ENCODE results near the gene NSUN4.

The NSUN4 gene

DNA sequence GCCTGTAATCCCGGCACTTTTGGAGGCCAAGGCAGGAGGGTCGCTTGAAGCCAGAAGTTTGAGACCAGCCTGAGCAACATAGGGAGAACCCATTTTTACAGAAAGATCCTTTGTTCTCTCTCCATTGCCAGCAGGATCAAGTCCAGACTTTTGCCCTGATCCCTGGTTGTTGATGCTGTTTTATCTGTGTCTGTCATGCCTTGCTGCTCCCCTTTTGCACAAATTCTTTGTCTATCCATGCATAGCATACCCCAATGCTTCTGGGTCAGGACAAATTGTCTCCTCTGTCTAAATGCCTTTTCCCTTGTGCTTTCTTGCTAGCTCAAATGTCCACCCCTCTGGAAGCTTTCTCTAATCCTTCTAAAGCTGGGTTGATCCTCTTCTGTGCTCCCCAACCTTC is 28.2 kb downstream of the NSUN4 start:
- no peak for DNase-seq

DNA sequence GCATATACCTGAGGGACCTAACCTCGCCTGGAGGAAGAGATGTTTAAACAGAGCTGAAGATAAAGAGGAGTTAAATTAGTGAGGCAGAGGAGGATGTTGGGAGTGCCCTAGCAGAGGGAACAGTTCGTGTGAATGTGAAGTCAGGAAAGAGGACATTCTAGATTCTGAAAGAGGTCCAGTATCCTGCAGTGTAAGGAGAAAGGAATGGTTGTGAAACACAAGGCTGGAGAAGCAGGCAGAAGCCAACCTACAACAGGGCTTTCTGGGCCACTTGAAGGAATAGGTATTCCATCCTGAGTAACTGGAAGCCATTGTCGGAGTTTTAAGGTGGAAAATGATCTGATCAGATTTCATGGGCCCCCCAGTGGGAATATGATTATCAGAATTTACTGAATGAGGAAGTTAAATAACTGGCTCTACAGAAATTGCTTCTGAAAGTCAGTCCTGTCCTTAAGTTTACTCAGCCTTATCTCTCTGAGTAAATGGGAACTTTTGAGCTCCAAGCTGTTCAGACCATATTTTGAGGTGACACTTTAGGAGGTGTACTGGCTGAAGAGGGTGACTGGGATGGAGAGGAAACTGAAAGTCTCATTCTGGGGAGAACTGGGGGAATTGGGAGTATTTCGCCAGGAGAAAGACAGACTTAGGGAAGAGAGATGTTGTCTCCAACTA is 29.1 kb downstream of the NSUN4 start:
- no peak for DNase-seq

DNA sequence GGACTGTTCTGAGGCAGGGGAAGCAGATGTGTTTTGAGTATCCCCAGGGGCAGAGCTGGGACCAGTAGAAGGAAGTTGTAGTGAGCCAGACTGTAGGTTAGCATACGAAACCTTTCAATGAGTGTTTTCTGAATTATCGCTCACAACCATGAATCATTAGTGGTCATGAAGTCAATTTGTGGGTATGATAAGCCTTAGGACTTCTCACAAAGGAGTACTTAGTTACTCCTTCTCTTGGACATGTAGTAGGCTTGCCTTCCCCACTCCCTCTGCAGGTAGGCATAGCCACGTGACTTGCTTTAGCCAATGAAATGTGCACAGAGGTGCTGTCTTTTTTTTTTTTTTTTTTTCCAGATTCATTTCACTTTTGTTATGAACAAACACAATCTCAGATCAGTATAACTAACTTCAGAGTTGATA is 29.6 kb downstream of the NSUN4 start:
- DNase-seq: no peak

DNA sequence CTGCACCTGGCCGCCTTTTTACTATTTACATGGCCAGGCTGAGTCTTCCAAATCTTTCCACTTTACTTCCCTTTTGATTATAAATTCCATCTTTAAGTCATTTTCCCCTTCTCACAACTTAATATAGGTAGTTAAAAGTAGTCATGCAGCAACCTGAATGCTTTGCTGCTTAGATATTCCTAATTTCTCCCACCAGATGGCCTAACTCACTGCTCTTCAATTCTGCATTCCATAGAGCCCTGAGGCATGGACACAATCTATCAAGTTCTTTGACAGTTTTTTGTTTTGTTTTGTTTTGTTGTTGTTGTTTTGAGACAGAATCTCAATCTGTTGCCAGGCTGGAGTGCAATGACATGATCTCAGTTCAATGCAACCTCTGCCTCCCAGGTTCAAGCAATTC is 31.8 kb downstream of the NSUN4 start:
- DNase-seq: no peak

DNA sequence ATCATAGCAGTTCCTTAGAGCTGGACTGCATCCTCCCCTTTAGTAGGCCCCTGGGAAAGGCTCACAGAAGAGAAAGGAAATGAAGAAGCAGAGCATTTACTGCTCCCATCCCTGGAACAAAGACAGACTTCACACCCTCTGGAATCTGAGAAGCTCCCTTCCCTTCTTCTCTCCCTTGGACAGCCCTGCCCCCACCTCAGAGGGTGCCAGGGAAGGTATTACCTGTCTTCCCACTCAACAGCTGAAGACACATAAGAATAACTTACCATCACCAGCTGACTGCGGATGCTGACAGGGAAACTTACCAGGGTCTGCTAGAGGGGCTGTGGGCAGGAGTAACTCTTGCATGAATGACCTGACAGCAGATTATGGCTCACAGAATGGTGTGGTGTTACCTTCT is 39.4 kb downstream of the NSUN4 start:
- DNase-seq: no peak

DNA sequence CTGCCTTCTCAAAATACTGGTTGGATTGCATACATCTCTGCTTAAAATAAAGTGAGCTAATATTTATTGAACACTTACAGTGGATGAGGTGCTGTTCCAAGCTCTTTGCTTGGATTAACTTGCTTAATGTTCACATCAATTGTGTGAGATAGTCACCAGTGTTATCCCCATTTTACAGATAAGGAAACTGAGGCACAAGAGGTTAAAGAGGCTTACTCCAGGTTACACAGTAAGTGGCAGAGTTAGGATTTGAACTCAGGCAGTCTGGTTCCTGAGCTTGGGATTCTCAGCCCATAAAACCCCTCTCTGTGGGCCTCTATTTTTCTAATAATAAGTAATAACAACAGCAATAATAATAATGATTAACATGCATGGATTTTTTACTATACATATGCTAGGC is 39.9 kb downstream of the NSUN4 start:
- no peak for DNase-seq

DNA sequence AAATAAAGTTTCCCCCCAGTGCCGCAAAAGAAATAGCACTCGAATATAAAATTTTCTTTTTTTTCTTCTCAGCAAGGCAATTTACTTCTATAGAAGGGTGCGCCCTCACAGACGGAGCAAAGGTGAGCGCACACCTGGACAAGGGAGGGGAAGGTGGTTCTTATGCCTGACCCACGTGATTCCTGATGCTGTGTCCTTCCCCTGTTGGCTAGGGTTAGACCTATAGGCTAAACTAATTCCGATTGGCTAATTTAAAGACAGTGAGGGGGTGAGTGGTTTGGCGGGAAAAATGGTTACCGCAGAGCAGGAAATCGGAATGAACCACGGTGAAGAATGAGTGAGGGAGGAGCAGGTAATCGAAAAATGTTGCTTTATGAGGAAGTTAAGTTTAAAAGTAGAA is 52.9 kb downstream of the NSUN4 start:
- no peak for DNase-seq

DNA sequence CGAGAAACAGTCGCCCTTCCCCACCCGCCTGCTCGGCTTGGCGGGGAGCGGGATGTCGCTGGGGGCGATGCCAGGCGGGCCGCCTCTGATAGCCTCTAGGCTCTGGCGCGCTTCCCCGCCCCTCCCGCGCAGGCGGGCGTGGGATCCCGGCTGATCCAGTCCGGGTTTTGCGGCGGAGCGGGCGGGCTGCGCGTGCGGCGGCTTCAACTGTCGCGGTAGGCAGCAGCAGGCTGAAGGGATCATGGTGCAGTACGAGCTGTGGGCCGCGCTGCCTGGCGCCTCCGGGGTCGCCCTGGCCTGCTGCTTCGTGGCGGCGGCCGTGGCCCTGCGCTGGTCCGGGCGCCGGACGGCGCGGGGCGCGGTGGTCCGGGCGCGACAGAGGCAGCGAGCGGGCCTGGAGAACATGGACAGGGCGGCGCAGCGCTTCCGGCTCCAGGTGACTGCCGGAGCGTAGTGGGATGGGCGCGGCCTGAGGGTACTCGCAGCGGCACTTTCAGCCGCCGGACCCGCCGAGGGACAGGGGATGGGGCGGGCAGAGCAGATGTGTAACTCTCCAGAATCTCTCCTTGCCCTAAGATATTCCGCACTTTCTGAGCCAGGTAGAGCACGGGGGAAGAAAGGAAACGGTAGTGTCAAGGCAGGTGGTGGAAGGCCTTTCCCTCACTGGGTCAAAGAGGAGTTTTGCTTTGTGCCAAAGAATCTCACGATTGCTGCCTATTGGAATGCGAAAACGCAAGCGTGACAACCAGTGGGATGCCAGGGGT is 53.7 kb downstream of the NSUN4 start, which contains the start of gene FAAH:
Gene FAAH (plus strand): TSS at position 210 of the 764 bp plus-strand sequence. CDS start 32 bp downstream, at position 242.
- peak; percentile 51 for DNase-seq

DNA sequence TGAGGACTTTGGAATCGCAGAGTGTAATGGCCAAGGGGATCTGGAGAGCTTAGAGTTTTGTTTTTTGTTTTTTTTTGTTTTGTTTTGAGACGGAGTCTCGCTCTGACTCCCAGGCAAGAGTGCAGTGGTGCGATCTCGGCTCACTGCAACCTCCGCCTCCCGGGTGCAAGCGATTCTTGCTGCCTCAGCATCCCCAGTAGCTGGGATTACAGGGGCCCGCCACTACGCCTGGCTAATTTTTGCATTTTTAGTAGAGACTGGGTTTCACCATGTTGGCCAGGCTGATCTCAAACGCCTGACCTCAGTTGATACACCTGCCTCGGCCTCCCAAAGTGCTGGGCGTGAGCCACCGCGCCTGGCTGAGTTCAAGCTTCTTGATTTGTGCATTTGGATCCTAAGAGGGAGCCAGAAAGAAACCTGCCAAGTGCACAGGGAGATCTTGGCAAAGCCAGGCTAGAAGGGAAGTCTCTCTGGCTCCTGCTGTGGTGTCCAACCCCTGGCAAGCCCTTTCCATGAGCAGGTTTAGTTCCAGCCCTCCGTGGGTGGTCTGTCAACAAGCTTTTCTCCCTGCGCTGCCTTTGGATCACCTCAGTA is 54.4 kb downstream of the NSUN4 start:
- no peak for DNase-seq

DNA sequence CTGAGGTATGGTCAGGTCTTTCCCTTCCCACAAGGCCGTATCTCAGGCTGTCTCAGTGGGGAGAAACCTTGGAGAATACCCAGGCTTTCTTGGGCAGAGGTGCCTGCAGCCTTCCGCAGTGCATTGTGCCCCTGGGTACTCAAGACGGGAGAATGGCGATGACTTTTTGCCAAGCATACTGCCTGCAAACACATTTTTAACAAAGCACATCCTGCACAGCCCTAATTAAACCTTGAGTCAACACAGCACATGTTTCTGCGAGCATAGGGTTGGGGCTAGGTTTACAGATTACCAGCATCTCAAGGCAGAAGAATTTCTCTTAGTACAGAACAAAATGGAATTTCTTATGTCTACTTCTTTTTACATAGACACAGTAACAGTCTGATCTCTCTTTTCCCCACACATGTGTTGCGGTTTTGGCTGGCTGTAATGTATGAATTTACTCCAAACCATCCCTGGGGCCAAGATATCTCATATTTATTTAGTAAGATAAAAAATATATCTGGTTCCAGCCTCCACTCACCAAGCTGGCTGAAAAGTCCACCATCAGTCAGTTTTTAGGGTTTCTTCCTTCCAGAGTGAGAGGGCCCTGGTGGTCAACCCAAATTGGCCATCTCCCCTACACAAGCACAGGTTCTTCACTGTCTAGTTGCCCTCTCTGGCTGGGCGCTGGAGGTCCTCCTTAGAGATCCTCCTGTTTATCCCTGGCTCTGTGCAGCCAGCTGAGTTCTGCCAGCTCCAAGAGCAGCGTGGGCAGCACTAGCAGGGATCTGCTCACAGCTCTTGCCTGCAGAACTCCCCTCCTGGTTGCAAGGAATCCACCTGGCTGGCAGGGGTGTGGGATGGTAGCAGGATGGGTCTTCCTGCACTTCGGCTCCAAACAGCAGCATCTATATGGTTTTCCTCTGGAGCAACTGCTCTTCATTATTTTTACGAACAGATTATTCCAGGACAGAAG is 56.1 kb downstream of the NSUN4 start:
- DNase-seq: no peak

DNA sequence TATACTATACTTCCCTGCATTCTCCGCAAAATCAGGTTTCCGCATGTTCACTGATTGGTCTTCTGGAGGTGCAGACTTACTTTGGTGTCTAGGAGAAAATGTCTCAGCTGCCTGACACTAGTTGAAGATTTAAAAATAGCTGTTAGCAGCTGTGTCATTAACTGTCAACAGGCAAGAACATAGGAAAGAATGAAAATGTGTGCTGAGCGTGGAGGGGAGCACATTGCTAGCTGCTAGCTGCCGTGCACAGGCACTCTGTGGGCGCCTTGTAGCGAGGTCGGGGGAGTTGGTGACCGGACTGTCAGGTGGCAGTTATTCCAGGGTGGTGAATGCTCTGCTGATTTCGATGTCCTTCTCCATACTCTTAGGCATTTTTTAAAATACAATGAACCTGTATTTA is 58.7 kb downstream of the NSUN4 start:
- DNase-seq: no peak

DNA sequence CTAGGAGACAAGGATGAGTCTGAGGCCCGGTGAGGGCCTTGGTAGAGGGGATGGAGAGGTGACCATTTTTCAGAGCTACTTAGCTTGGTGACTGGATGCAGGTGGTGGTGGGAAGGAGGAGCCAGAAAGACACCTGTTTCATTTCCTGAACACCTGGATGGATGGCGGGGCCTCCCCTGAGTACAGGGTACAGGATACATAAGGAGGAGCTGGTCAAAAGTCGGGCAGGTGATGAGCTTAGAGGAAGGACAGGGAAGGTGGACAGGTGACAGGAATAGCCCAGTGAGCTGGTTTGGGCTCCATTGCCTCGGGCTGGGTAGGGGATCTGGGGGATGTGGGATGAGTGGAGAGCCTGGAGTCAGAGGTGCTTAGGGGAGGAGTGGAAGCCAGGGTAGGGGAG is 59.8 kb downstream of the NSUN4 start:
- no peak for DNase-seq

DNA sequence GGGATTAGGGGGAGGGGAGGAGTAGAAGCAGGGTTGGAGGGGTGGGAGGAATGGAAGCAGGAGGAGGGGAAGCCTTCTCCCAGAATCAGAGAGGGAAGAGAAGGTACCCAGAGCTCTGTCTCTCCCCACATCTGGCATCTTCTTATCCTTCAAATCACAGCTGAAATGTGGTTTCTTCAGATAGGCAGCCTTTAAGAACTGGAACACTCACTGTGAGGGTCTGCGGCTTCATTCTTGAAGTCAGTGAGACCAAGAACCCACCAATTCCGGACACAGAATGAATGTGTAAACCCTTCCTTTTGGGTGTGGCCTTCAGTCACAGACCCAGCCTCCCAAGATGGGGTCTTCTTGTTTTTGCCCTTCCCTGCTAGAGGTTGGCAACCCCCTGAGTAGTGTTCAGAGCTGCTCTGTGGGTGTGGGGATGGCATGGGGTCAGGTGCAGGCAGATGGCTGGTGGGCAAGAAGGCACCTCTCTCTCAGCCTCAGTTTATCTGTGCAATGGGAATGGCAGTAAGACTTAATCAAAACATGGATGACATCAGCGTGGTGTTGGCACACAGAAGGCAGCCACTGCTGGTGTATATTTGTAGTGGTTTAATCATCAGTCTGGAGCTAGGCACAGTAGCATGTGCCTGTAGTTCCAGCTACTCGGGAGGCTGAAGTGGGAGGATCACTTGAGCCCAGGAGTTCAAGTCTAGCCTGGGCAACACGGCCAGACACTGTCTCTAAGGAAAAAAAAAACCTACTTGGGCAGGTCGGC is 60.7 kb downstream of the NSUN4 start:
- no peak for DNase-seq

DNA sequence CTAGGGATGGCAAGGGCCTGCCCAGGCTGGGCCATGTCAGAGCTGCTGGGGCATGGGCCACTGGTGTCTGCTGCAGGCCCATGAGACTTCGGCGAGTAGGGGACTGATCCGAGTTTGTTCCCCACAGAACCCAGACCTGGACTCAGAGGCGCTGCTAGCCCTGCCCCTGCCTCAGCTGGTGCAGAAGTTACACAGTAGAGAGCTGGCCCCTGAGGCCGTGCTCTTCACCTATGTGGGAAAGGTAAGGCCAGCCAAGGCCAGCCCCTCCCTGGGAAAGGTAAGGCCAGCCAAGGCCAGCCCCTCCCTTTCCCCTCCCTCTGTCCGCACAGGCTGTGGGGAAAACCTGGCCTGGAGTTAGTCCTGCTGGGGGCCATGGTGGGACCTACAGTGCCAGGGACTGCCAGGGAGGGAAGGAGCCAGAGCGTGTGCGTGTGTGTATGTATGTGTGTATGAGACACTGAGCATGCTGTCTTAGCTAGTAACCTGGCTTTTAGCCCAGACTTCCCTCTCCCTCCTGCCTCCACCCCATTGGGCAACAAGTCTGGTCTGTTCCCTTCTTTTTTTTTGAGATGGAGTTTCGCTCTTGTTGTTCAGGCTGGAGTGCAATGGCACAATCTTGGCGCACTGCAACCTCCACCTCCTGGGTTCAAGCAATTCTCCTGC is 61.5 kb downstream of the NSUN4 start:
- DNase-seq: no peak

DNA sequence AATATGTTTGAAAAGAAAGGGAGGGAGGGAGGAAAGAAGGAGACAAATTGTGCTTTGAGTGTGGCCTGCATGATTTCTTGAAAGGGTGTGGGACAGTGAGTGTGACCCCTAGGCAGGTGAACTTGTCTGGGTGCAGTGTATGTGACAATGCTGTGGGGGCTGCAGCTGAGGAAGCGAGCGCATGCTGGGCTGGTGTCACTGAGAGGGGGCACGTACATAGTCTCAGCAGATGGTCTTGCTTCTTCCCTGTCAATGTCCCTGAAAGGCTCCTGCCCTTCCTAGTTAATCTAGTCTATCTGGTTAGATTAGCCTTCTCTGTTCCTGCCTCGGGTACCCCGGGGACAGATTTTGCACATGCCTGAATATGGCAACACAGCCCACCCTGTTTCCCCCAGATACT is 63.3 kb downstream of the NSUN4 start:
- no peak for DNase-seq

DNA sequence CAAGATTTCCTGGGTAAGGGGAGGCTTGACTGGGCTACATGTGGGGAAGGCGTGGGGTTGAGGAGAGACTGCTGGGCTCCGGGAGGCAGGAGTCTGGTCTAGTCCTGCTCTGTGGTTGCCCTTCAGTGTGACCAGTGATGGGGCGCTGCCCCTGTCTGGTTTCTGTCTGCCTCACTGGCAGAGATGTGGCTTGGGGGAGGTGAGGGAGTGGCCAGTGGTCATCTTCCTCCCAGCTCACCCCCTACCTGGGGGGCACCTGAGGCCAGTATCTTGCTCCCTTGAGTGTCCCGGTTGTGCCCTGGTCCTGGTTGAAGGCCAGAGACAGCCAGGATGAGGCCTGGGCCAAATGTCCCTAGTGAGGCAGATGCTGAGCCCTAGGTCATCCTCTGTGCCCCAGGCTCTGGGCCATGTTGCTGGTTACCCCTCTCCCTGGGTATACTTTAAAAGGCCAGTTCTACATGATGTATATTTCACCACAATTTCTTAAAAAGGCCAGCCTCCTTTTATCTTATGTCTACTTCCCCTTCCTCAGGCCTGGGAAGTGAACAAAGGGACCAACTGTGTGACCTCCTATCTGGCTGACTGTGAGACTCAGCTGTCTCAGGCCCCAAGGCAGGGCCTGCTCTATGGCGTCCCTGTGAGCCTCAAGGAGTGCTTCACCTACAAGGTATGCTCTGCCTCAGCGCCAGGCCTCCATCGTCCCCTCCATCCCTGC is 64.0 kb downstream of the NSUN4 start:
- DNase-seq: no peak

DNA sequence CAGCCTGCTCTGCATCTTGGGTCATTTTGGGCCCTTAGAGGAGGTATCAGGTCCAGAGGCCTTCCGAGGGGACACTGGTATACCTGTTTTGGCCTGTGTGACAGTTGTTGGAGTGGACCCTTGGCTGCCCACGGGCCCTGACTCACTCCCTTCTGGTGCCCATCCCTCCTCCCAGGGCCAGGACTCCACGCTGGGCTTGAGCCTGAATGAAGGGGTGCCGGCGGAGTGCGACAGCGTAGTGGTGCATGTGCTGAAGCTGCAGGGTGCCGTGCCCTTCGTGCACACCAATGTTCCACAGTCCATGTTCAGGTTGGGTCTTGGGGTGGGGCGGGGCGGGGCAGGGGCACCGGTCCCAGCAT is 64.6 kb downstream of the NSUN4 start:
- no peak for DNase-seq

DNA sequence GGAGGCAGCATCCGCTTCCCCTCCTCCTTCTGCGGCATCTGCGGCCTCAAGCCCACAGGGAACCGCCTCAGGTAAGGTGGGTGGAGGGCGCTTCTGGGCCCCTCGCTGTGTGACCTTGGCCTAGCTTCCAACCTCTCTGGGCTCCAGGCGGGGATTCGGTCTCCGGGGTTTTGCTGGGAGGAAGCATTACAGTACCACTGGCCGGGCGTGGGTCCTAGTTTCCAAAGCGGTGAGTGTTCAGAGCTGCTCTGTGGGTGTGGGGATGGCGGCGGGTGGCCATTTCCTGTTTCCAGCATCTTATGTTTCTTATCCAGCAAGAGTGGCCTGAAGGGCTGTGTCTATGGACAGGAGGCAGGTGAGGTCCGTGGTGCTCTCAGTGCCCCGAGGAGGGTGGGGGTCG is 65.1 kb downstream of the NSUN4 start:
- no peak for DNase-seq

DNA sequence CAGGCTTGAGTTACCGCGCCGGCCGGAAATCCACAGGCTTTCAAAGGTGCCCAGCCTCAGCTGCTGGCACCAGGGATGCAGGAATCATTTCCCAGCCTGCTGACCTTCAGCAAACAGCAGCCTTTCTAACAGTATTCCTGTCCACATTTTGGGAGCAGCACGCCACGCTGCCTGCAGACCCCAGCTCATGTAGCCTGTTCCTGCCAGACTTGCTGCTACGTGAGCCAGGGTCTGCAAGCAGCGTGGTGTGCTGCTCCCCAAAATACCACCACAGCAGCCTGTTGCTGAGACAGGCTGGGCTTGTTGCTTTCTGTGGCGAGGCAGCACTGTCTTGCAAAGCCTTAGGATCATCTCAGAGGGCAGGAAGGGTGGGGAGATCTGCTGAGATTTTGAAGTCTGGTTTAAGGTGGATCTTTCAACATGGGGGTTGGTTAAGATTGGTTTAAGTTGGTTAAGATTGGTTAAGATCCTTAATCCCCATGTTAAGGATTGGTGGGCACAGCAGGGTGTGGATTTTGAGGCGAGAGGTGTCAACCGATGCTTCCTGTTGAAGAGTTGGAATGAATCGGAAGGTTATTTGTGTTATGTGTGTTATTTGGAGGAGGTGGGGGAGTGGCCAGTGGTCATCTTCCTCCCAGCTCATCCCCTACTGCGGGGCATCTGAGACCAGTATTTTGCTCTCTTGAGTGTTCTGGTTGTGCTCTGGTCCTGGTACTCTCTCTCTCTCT is 66.4 kb downstream of the NSUN4 start:
- DNase-seq: no peak

DNA sequence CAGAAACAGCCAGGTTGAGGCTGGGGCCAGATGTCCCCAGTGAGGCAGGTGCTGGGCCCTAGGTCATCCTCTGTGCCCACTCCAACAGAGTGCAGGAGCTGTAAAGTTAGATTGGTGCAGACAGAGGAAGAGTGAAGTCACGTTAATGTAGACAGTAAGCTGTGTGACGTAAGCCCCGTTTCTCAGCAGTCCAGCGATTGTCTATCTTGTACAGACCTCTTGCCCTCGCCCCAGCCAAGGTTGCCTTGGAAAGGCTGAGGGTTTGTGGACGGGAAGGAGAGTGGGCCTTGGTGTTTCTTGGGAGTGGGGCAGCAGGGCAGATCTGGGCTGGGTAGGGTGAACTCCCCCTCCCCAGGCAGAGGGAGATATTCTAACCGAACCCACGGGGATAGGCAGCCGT is 67.0 kb downstream of the NSUN4 start:
- DNase-seq: no peak
